Measurements from ENCODE around the gene FN3K. TPM values are rescaled to one million over a fixed set of nuclear protein-coding genes. Genes with fewer than 3 reads are reported as not detected.
"Not testable (repeated sequence)": the region's sequence is repeated elsewhere in the genome, so short reads cannot be mapped to it uniquely, and the experiment has no call there.

FN3K gene
- total and polyA plus RNA-seq, 2 of the 4 experiments (the other 2 are of a cell fraction) = 0.90 to 2.9 TPM

DNA sequence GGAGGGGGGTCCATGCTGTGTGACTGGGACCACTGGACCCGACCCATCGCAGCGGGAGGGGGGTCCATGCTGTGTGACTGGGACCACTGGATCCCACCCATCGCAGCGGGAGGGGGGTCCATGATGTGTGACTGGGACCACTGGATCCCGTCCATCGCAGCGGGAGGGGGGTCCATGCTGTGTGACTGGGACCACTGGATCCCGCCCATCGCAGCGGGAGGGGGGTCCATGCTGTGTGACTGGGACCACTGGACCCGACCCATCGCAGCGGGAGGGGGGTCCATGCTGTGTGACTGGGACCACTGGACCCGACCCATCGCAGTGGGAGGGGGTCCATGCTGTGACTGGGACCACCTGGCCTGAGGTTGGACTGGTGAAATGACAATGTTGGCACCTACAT, 50.2 kb downstream of the FN3K start:
- H2BK120ac ChIP-seq (ENCODE audit: low read depth, low read length); H3K4ac ChIP-seq (ENCODE audit: low read depth, low read length); H4K5ac ChIP-seq (ENCODE audit: low read depth, low read length); H3K18ac ChIP-seq (ENCODE audit: low read depth, low read length); H3K4me1 ChIP-seq (ENCODE audit: control insufficient read depth, insufficient read depth, low read length); H3K9me3 ChIP-seq (ENCODE audit: control insufficient read depth, insufficient read depth, low read length); H3K27me3 ChIP-seq (ENCODE audit: control insufficient read depth, insufficient read depth, low read length); H3K56ac ChIP-seq (ENCODE audit: extremely low read depth, insufficient read depth, low read length); H3K4me2 ChIP-seq (ENCODE audit: low read depth, low read length); H2AFZ ChIP-seq (replicated peaks; ENCODE audit: low read length, poor library complexity); dilution Hi-C loops (cut with HindIII; ENCODE audit: low sequenced_read_pairs, unreplicated experiment); H4K91ac ChIP-seq (ENCODE audit: insufficient read depth, low read depth, low read length); ATAC-seq (ENCODE audit: low read depth); POLR2A ChIA-PET (ENCODE audit: unreplicated experiment); H2AK5ac ChIP-seq (ENCODE audit: low read depth, low read length); H2BK5ac ChIP-seq (ENCODE audit: low read depth, low read length, poor library complexity, severe bottlenecking); DNase-seq; H2AK9ac ChIP-seq (replicated peaks; ENCODE audit: low read depth, low read length, poor library complexity); H4K20me1 ChIP-seq (ENCODE audit: insufficient read depth, low read length); H3K14ac ChIP-seq (replicated peaks; ENCODE audit: low read depth, low read length); H3K9me1 ChIP-seq (ENCODE audit: insufficient read depth, low read length); BruUV-seq (replicated peaks); intact Hi-C loops (cut with micrococcal nuclease); H2BK20ac ChIP-seq (ENCODE audit: low read depth, low read length); H3K23ac ChIP-seq (ENCODE audit: low read depth, low read length); CTCF ChIA-PET; H3K27ac ChIP-seq (ENCODE audit: insufficient read depth, low read length); H4K8ac ChIP-seq (ENCODE audit: low read depth in 2 of 2, low read length in 2 of 2); H3K9ac ChIP-seq (ENCODE audit: low read depth, low read length); H2BK15ac ChIP-seq (ENCODE audit: low read depth, low read length); in situ Hi-C loops (cut with MboI; ENCODE audit: low sequenced_read_pairs); H3K4me3 ChIP-seq (ENCODE audit: insufficient read depth, low read depth, low read length): not testable (repeated sequence)
- peaks cover 2 to 39% of the 10 kb centered on the region in 2 experiments; a peak in 2 of 4 replicates for H3K79me1 ChIP-seq (ENCODE audit: low read depth in 1 of 2, low read length in 2 of 2)
- 98% methylated on average over 8 of the region's 16 CpGs; no CpG with 5 or more reads in 1 of the 2 experiments for WGBS, 2 experiments (ENCODE audit: extremely low coverage in 2 of 2, insufficient read length in 1 of 2)
- peaks cover 14% of the 10 kb centered on the region for H3K36me3 ChIP-seq (ENCODE audit: control insufficient read depth, insufficient read depth, low read length)
